ENCODE measurements around the gene CD177.

DNA sequence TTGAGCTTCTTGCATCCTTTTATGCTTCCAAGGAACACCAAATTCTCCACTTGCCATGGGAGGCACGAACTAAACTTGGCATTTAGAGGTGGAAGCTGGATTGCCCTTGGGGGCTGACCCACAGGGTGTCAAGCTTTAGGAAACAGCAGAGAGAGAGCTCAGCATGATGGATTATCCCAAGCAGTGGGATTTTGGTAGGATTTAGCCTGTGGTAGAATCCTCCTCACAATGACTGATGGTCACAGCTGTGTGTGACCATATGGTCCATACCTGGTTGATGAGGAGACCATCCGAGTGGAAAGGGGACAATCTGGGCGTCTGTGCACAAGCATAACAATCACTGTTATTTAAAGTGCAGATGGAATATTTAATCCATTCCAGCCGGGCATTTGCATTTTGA lies 44.0 kb upstream of the CD177 start:
- TF ChIP-seq, protein P1, sequence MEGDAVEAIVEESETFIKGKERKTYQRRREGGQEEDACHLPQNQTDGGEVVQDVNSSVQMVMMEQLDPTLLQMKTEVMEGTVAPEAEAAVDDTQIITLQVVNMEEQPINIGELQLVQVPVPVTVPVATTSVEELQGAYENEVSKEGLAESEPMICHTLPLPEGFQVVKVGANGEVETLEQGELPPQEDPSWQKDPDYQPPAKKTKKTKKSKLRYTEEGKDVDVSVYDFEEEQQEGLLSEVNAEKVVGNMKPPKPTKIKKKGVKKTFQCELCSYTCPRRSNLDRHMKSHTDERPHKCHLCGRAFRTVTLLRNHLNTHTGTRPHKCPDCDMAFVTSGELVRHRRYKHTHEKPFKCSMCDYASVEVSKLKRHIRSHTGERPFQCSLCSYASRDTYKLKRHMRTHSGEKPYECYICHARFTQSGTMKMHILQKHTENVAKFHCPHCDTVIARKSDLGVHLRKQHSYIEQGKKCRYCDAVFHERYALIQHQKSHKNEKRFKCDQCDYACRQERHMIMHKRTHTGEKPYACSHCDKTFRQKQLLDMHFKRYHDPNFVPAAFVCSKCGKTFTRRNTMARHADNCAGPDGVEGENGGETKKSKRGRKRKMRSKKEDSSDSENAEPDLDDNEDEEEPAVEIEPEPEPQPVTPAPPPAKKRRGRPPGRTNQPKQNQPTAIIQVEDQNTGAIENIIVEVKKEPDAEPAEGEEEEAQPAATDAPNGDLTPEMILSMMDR (IDR thresholded peaks at IDR 0.05; ENCODE audit: low read length): no peak
- TF ChIP-seq EZH2 (optimal IDR thresholded peaks at IDR 0.05; ENCODE audit: low read depth, low read length) (no peak), EZH2phosphoT487 (IDR thresholded peaks at IDR 0.05; ENCODE audit: low read length) (no peak)

All from MM.1S (cell line).